Stimulated activated naive CD4-positive, alpha-beta T cell (primary cell): ENCODE data around the gene PRKD2.

ENCODE experiments used
- DNase-seq, 6 experiments: peaks; one replicate each; lab custom pipeline; 2025; lab: John Stamatoyannopoulos, UW

The PRKD2 gene

GRCh38 chr19:46704379-46705076 is 12.4 kb downstream of the PRKD2 start:
- DNase-seq = peak; percentile 52 to 91 (median 81)

- no peak for DNase-seq
Measured at GRCh38 chr19:46700704-46701103, 16.2 kb downstream of the PRKD2 start.

GRCh38 chr19:46698395-46699321 is 18.3 kb downstream of the PRKD2 start:
- no peak for DNase-seq

GRCh38 chr19:46697204-46697960 is 19.5 kb downstream of the PRKD2 start:
- no peak for DNase-seq

- no peak for DNase-seq
Measured at GRCh38 chr19:46696866-46697203, 20.1 kb downstream of the PRKD2 start.

- no peak for DNase-seq
Measured at GRCh38 chr19:46696052-46696451, 20.9 kb downstream of the PRKD2 start.

- no peak for DNase-seq
Measured at GRCh38 chr19:46693760-46694159, 23.2 kb downstream of the PRKD2 start.

- no peak for DNase-seq
Measured at GRCh38 chr19:46692918-46693722, 23.8 kb downstream of the PRKD2 start.

GRCh38 chr19:46691948-46692347 is 25.0 kb downstream of the PRKD2 start:
- no peak for DNase-seq

GRCh38 chr19:46691104-46691503 is 25.8 kb downstream of the PRKD2 start:
- no peak for DNase-seq

GRCh38 chr19:46689358-46689757 is 27.6 kb downstream of the PRKD2 start:
- DNase-seq = no peak

- no peak for DNase-seq
Measured at GRCh38 chr19:46687438-46688145, 29.3 kb downstream of the PRKD2 start.

GRCh38 chr19:46685189-46685588 is 31.7 kb downstream of the PRKD2 start:
- DNase-seq = no peak

GRCh38 chr19:46678110-46678732 is 38.7 kb downstream of the PRKD2 start:
- peak; percentile 29 to 66 (median 60) for DNase-seq

GRCh38 chr19:46674416-46675178 is 42.3 kb downstream of the PRKD2 start:
- no peak for DNase-seq

GRCh38 chr19:46670813-46671212 is 46.1 kb downstream of the PRKD2 start:
- no peak for DNase-seq

GRCh38 chr19:46668662-46669061 is 48.3 kb downstream of the PRKD2 start:
- no peak for DNase-seq

- DNase-seq = no peak
Measured at GRCh38 chr19:46665072-46665471, 51.8 kb downstream of the PRKD2 start.

GRCh38 chr19:46661735-46662592 is 55.0 kb downstream of the PRKD2 start:
- DNase-seq = peak; percentile 65 to 81 (median 75)
